ENCODE measurements around the gene NOL9. TPM values are rescaled to one million over a fixed set of nuclear protein-coding genes. Genes with fewer than 3 reads are reported as not detected.
"Not testable (repeated sequence)": the region's sequence is repeated elsewhere in the genome, so short reads cannot be mapped to it uniquely, and the experiment has no call there.

Gene NOL9
- polyA plus RNA-seq, 1 of the 3 experiments (the other 2 are of a cell fraction) = 7.1 TPM

DNA sequence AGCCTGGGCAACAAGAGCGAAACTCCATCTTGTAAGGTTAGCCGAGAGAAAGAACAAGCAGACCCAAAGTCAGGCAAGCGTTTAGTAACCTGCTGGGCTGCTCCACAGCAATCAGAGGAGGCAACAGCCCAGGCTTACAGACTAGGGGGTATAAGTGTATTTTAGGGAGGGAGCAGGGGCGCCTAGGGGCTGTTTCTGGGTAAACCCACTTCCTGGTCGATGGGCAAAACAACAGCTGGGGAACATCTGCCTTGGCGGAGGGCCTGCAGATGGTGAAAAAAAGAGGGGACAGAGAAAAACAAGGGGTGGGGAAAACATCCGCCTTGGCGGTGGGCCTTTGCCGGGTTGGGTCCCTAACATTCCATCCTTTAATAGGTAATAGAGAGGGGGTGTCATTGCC, 6.0 kb upstream of the NOL9 start:
- Histone ChIP-seq H3K79me2 (ENCODE audit: insufficient read depth) (no peaks in the 10 kb centered on the region), H3K9ac (no peak overlapping the region), H2AFZ (ENCODE audit: low read depth) (no peak overlapping the region), H3K27me3 (ENCODE audit: insufficient read depth) (no peaks in the 10 kb centered on the region), H3K36me3 (replicated peaks in 1 of 2; ENCODE audit: control insufficient read depth in 1 of 2, insufficient read depth in 2 of 2, low read length in 1 of 2) (no peaks in the 10 kb centered on the region), H3K9me2 (no peaks in the 10 kb centered on the region), H3F3A (replicated peaks; ENCODE audit: insufficient read depth) (no peaks in the 10 kb centered on the region), H3K9me3 (no peaks in the 10 kb centered on the region), H3K4me2 (no peak overlapping the region), H3K4me1 (ENCODE audit: control insufficient read depth in 1 of 2, insufficient read depth in 2 of 2, low read depth in 1 of 2, low read length in 1 of 2) (peaks cover 0 to 3% of the 10 kb centered on the region in 2 experiments; a peak in 1 of 4 replicates), H3K4me3 (ENCODE audit: low read depth in 2 of 2, low read length in 1 of 2) (no peak overlapping the region), H4K20me1 (ENCODE audit: insufficient read depth) (no peaks in the 10 kb centered on the region), H3K27ac (ENCODE audit: low read depth in 2 of 2, low read length in 1 of 2) (no peak overlapping the region)
- ChIA-PET CTCF (interaction anchor here (1.0 to 1.5 kb wide), 3 partner anchors 29 to 86 kb away, joined by 3 read pairs; no protein-coding TSS in a partner anchor), POLR2A (no interaction called here)
- TF ChIP-seq RCOR1 (IDR thresholded peaks at IDR 0.05; ENCODE audit: low read length) (no peak), CHD2 (IDR thresholded peaks at IDR 0.05; ENCODE audit: low read length, partially characterized antibody) (no peak), GABPA (IDR thresholded peaks at IDR 0.05; ENCODE audit: low read depth) (no peak), TCF12 (IDR thresholded peaks at IDR 0.05) (no peak), FOSL2 (IDR thresholded peaks at IDR 0.05; ENCODE audit: borderline replicate concordance, low read depth) (no peak), REST (IDR thresholded peaks at IDR 0.05; ENCODE audit: low read depth, low read length) (no peak), POLR2AphosphoS5 (IDR thresholded peaks at IDR 0.05; ENCODE audit: low read depth, low read length) (no peak), ELF1 (IDR thresholded peaks at IDR 0.05) (no peak), MXI1 (IDR thresholded peaks at IDR 0.05; ENCODE audit: low read depth, low read length) (no peak), MAX (IDR thresholded peaks at IDR 0.05; ENCODE audit: low read depth) (no peak), ZBTB33 (IDR thresholded peaks at IDR 0.05; ENCODE audit: borderline replicate concordance, low read depth) (no peak), RAD21 (IDR thresholded peaks at IDR 0.05; ENCODE audit: low read length) (no peak), JUND (IDR thresholded peaks at IDR 0.05) (no peak), MEF2A (IDR thresholded peaks at IDR 0.05; ENCODE audit: borderline replicate concordance, low read depth) (no peak), EZH2phosphoT487 (IDR thresholded peaks at IDR 0.05; ENCODE audit: borderline replicate concordance, low read depth) (no peak), USF1 (IDR thresholded peaks at IDR 0.05; ENCODE audit: borderline replicate concordance, low read depth) (no peak), FOXM1 (IDR thresholded peaks at IDR 0.05; ENCODE audit: low read depth) (no peak), USF2 (IDR thresholded peaks at IDR 0.05; ENCODE audit: borderline replicate concordance, low read depth, low read length) (no peak)
- TF ChIP-seq, protein P1, sequence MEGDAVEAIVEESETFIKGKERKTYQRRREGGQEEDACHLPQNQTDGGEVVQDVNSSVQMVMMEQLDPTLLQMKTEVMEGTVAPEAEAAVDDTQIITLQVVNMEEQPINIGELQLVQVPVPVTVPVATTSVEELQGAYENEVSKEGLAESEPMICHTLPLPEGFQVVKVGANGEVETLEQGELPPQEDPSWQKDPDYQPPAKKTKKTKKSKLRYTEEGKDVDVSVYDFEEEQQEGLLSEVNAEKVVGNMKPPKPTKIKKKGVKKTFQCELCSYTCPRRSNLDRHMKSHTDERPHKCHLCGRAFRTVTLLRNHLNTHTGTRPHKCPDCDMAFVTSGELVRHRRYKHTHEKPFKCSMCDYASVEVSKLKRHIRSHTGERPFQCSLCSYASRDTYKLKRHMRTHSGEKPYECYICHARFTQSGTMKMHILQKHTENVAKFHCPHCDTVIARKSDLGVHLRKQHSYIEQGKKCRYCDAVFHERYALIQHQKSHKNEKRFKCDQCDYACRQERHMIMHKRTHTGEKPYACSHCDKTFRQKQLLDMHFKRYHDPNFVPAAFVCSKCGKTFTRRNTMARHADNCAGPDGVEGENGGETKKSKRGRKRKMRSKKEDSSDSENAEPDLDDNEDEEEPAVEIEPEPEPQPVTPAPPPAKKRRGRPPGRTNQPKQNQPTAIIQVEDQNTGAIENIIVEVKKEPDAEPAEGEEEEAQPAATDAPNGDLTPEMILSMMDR (IDR thresholded peaks at IDR 0.05) = no peak
- 70% methylated on average over 9 of the region's 9 CpGs for WGBS (ENCODE audit: low lambda C conversion rate)
- DNase-seq = no peak

GRCh38 chr1:6559161-6559560, 4.8 kb upstream of the NOL9 start:
- POLR2A ChIA-PET; H4K20me1 ChIP-seq (ENCODE audit: insufficient read depth); H3K9me3 ChIP-seq; H3K4me1 ChIP-seq (ENCODE audit: control insufficient read depth in 1 of 2, insufficient read depth in 2 of 2, low read depth in 1 of 2, low read length in 1 of 2); H3K9me2 ChIP-seq; H3K27ac ChIP-seq (ENCODE audit: low read depth in 2 of 2, low read length in 1 of 2); H3K9ac ChIP-seq; H3K4me3 ChIP-seq (ENCODE audit: low read depth in 2 of 2, low read length in 1 of 2); H3F3A ChIP-seq (replicated peaks; ENCODE audit: insufficient read depth); H3K4me2 ChIP-seq; H2AFZ ChIP-seq (ENCODE audit: low read depth); H3K27me3 ChIP-seq (ENCODE audit: insufficient read depth); H3K36me3 ChIP-seq (replicated peaks in 1 of 2; ENCODE audit: control insufficient read depth in 1 of 2, insufficient read depth in 2 of 2, low read length in 1 of 2); DNase-seq; H3K79me2 ChIP-seq (ENCODE audit: insufficient read depth): not testable (repeated sequence)
- CTCF ChIA-PET = interaction anchor here (1.1 to 1.5 kb wide), 2 partner anchors 30 to 87 kb away, joined by 3 read pairs; no protein-coding TSS in a partner anchor
- WGBS (ENCODE audit: low lambda C conversion rate) = 83% methylated on average over 10 of the region's 11 CpGs
